Adrenal gland (tissue), 12 donors: ENCODE data around the gene SLC19A1. TPM values are rescaled to one million over a fixed set of nuclear protein-coding genes. Genes with fewer than 3 reads are reported as not detected.
"Not testable (repeated sequence)": the region's sequence is repeated elsewhere in the genome, so short reads cannot be mapped to it uniquely, and the experiment has no call there.

ENCODE experiments used
- DNase-seq, 7 donors: peaks; one replicate each; pipeline ENCODE4 v3.0.0-alpha.2; 2019 to 2020
- H3K27ac ChIP-seq, 5 donors: fragments of 200-600 bp; sonication (generic) in 4 of 5; 1 replicate in 3 of 5; 2 replicates in 2 of 5; pipeline versions ENCODE4 v1.5.1 to v1.8.0; 2016 to 2020; ENCODE audit warnings: mild to moderate bottlenecking in 1 of 5
- H3K27me3 ChIP-seq: fragments of 200-600 bp; 2 replicates; pipeline ENCODE4 v1.8.0; 2021
- H3K36me3 ChIP-seq, 2 donors: fragments of 200-600 bp; replicated peaks in 1 of 2; 1 replicate in 1 of 2; 2 replicates in 1 of 2; pipeline versions ENCODE4 v1.5.1 to v1.8.0; 2018 to 2022
- H3K4me1 ChIP-seq, 2 donors: fragments of 200-600 bp; replicated peaks in 1 of 2; 1 replicate in 1 of 2; 2 replicates in 1 of 2; pipeline versions ENCODE4 v1.5.1 to v1.8.0; 2018 to 2021
- H3K4me3 ChIP-seq, 4 donors: fragments of 200-600 bp; sonication (generic) in 3 of 4; one replicate each; pipeline ENCODE4 v1.5.1; 2016 to 2018
- H3K9me3 ChIP-seq, 3 donors: fragments of 200-600 bp; sonication (generic) in 1 of 3; replicated peaks in 1 of 3; 1 replicate in 2 of 3; 2 replicates in 1 of 3; pipeline versions ENCODE4 v1.5.1 to v1.8.0; 2016 to 2021
- POLR2A ChIP-seq, 2 donors: fragments of 450-650 bp; IDR thresholded peaks; one replicate each; pipeline ENCODE4 v1.6.1; 2017; ENCODE audit warnings: antibody characterized with exemption in 2 of 2, mild to moderate bottlenecking in 2 of 2, moderate library complexity in 1 of 2
- WGBS, 4 donors: extraction: QIAGEN DNeasy Blood & Tissue Kit in 2 of 4; methylation state at CpG; one replicate each; pipeline versions ENCODE4 v1.1.5 to v1.1.7; 2013 to 2017; 5-methylcytosine and 5-hydroxymethylcytosine counted together
- intact Hi-C, 2 donors: fragments of 100-400 bp; cut with DNase I; formaldehyde crosslinking; loops; one replicate each; pipeline versions ENCODE4 v1.14.1 to v1.15.0; 2022 to 2023
- polyA plus RNA-seq, 3 donors: library from polyadenylated mRNA; stranded (reverse); fragments of 200-250 nt in 2 of 3; fragments of 350-450 nt in 1 of 3; fragmentation: Illumina TruSeq in 1 of 3; extraction: RNeasy Lipid Tissue Mini Kit (QIAGEN cat#74804) in 1 of 3; gene quantifications; one replicate each; pipeline ENCODE4 v1.2.3, GENCODE V29; 2013 to 2014
- total RNA-seq, 9 donors: library from RNA; depleted of rRNA in 4 of 9; stranded (reverse); fragments of >200 nt in 4 of 9; fragments of 120-200 nt in 1 of 9; fragmentation: NEBNext Ultra II Directional in 1 of 9; extraction: Animal tissue kit (Norgen Biotek cat#: 25700) in 1 of 9; gene quantifications; one replicate each; pipeline versions ENCODE4 v1.1.0 to v1.2.4, GENCODE V29; 2013 to 2023
- TF ChIP-seq, protein P1 (sequence below), 6 experiments: fragments of 450-650 bp in 4 of 6; fragments of 200-600 bp in 2 of 6; sonication (generic) in 1 of 6; IDR thresholded peaks; 1 replicate in 5 of 6; 2 replicates in 1 of 6; pipeline versions ENCODE4 v1.5.1 to v1.8.0; 2016 to 2021; ENCODE audit warnings: antibody characterized with exemption in 6 of 6, mild to moderate bottlenecking in 2 of 6, moderate library complexity in 1 of 6
- donor health status: healthy with polysubstance abuse.
- donor health status: Bipolar disorder and iron deficiency.
- donor health status: DM: yes; HTN: yes; CAD: no.
- donor health status: DM: no; HTN: no; CAD: no.
- donor health status: DM: no; HTN: no; CAD: no.
- donor health status: DM: yes; HTN: yes; CAD: no.

Gene SLC19A1
- total and polyA plus RNA-seq, 12 donors, result 1.7 to 21.2 (median 15.3) TPM

DNA sequence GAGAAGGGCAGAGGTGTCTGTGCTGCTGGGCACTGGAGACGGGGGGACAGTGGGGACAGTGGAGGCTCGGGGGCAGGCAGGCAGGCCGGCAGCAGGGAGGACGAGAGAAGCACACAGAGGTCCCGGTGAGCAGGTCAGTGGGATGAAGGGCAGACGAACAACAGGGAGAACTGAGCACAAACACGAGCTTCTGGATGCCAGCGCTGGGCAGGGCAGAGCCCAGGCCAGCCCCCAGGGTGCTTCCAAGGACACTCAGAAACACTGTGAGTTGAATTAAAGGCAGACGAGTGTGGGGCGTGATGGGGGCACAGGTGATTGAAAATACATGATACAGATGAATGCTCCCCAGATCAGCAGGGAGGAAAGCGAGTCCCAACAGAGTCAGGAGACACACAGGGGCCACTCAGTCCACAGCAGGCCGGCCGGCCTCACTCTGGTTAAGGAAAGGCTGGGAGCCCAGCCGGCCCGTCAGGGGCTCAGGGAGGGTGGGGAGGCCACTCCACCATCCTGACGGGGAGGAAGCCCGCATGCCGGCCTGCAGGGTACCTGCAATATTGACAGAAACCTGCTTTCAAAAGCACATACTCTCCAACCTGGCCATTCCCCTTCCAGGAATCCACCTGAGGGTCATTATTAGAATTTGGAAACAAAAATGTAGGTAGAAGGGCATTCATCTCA lies 14.1 kb downstream of the SLC19A1 start:
- intact Hi-C loops, result no loop called here
- TF ChIP-seq, protein P1, sequence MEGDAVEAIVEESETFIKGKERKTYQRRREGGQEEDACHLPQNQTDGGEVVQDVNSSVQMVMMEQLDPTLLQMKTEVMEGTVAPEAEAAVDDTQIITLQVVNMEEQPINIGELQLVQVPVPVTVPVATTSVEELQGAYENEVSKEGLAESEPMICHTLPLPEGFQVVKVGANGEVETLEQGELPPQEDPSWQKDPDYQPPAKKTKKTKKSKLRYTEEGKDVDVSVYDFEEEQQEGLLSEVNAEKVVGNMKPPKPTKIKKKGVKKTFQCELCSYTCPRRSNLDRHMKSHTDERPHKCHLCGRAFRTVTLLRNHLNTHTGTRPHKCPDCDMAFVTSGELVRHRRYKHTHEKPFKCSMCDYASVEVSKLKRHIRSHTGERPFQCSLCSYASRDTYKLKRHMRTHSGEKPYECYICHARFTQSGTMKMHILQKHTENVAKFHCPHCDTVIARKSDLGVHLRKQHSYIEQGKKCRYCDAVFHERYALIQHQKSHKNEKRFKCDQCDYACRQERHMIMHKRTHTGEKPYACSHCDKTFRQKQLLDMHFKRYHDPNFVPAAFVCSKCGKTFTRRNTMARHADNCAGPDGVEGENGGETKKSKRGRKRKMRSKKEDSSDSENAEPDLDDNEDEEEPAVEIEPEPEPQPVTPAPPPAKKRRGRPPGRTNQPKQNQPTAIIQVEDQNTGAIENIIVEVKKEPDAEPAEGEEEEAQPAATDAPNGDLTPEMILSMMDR (IDR thresholded peaks at IDR 0.05), result no peak
- no peak for TF ChIP-seq POLR2A (IDR thresholded peaks at IDR 0.05)
- no peak overlapping the region for H3K27ac ChIP-seq
- DNase-seq, result peak in 5 of 7 donors; percentile 4 to 17 (median 9)
- H3K4me1 ChIP-seq, result peaks cover 4 to 9% of the 10 kb centered on the region in 2 donors
- WGBS, 4 donors, result 82 to 89% (median 87%) methylated on average over 17 to 18 of the region's 18 CpGs
- H3K9me3 ChIP-seq, result no peaks in the 10 kb centered on the region
- H3K27me3 ChIP-seq, result no peaks in the 10 kb centered on the region
- H3K4me3 ChIP-seq, result no peak overlapping the region
- no peaks in the 10 kb centered on the region for H3K36me3 ChIP-seq

GRCh38 chr21:45527151-45527999 lies 14.9 kb downstream of the SLC19A1 start:
- intact Hi-C loops, H3K27me3 ChIP-seq, H3K4me1 ChIP-seq, H3K9me3 ChIP-seq, H3K4me3 ChIP-seq, H3K36me3 ChIP-seq, H3K27ac ChIP-seq: not testable (repeated sequence)
- DNase-seq, result peak in 5 of 7 donors; percentile 4 to 14 (median 9)
- 87 to 94% (median 93%) methylated on average over 8 to 19 of the region's 19 CpGs for WGBS, 4 donors

DNA sequence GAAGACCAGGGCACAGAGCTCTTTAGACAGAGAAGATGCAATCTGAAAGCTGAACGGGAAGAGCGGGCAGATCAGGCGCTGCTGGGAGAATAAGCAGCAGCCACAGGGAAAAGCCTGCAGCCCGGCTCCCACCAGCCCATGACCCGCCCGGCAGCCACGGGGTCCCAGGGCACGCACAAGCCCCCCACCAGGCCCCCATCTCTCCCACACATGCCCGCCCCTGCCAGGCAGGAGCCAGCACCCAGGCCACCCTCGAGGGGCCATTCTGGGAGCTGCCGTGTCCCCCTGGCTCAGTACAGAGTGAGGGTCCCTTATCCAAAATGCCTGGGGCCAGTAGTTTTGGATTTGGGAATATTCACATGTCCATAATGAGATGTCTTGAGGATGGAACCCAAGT lies 16.3 kb downstream of the SLC19A1 start:
- DNase-seq, result peak in 3 of 7 donors; percentile 8 to 14 (median 13)
- WGBS, 4 donors, result 96 to 100% (median 99%) methylated on average over 4 to 11 of the region's 11 CpGs

GRCh38 chr21:45525153-45525909 lies 16.9 kb downstream of the SLC19A1 start:
- Histone ChIP-seq H3K9me3 (peaks cover 0 to 15% (median 0%) of the 10 kb centered on the region in 3 donors), H3K4me3 (no peak overlapping the region), H3K27ac (peak overlapping the region in 4 of 5 donors; percentile 36 to 87 (median 56)), H3K27me3 (no peaks in the 10 kb centered on the region), H3K36me3 (no peaks in the 10 kb centered on the region), H3K4me1 (peaks cover 4 to 9% of the 10 kb centered on the region in 2 donors)
- intact Hi-C loops, result no loop called here
- 57 to 76% (median 63%) methylated on average over 14 to 29 of the region's 29 CpGs for WGBS, 4 donors
- peak; percentile 81 to 95 (median 93) for DNase-seq
- TF ChIP-seq POLR2A (IDR thresholded peaks at IDR 0.05), result peak in 1 of 2 donors; percentile 41
- TF ChIP-seq, protein P1 (IDR thresholded peaks at IDR 0.05), result peak in 1 of 6 experiments; percentile 2

More for the DNA sequence above, 16.3 kb downstream of the SLC19A1 start:
- Histone ChIP-seq H3K4me3 (no peak overlapping the region), H3K27me3 (no peaks in the 10 kb centered on the region), H3K27ac (peak overlapping the region in 2 of 5 donors; percentile 64 to 87), H3K9me3 (peaks cover 0 to 9% (median 0%) of the 10 kb centered on the region in 3 donors), H3K36me3 (no peaks in the 10 kb centered on the region), H3K4me1 (peaks cover 4 to 9% of the 10 kb centered on the region in 2 donors)
- intact Hi-C loops, result no loop called here
- no peak for TF ChIP-seq POLR2A (IDR thresholded peaks at IDR 0.05)
- TF ChIP-seq, protein P1 (IDR thresholded peaks at IDR 0.05), result no peak
